Activated T-cell treated with anti-CD3 and anti-CD28 coated beads for 48 hours (primary cell): Measurements from ENCODE around the gene C19orf44.
"Not testable (repeated sequence)": the region's sequence is repeated elsewhere in the genome, so short reads cannot be mapped to it uniquely, and the experiment has no call there.

ENCODE experiments used
- DNase-seq: peaks from one replicate; pipeline ENCODE4 v3.0.0-alpha.2; 2020; ENCODE audit warnings: low read depth

C19orf44 gene

GRCh38 chr19:16467581-16467980 lies 28.6 kb upstream of the C19orf44 start:
- no peak for DNase-seq

- no peak for DNase-seq
Measured at GRCh38 chr19:16470541-16470910, 25.7 kb upstream of the C19orf44 start.

GRCh38 chr19:16470911-16471811 lies 25.0 kb upstream of the C19orf44 start:
- no peak for DNase-seq

- DNase-seq: not testable (repeated sequence)
Measured at GRCh38 chr19:16472559-16472899, 23.7 kb upstream of the C19orf44 start.

GRCh38 chr19:16472992-16473391 lies 23.2 kb upstream of the C19orf44 start:
- DNase-seq: no peak

- DNase-seq: no peak
Measured at GRCh38 chr19:16473875-16474392, 22.3 kb upstream of the C19orf44 start.

GRCh38 chr19:16476401-16476800 lies 19.8 kb upstream of the C19orf44 start:
- no peak for DNase-seq

GRCh38 chr19:16477311-16477710 lies 18.9 kb upstream of the C19orf44 start:
- DNase-seq: no peak

GRCh38 chr19:16482745-16483144 lies 13.4 kb upstream of the C19orf44 start:
- no peak for DNase-seq

- DNase-seq: not testable (repeated sequence)
Measured at GRCh38 chr19:16486476-16486875, 9.7 kb upstream of the C19orf44 start.

- no peak for DNase-seq
Measured at GRCh38 chr19:16496613-16496983, 404 bp downstream of the C19orf44 start.

- DNase-seq: no peak
Measured at GRCh38 chr19:16497042-16497441, 848 bp downstream of the C19orf44 start.

- no peak for DNase-seq
Measured at GRCh38 chr19:16497837-16498236, 1.6 kb downstream of the C19orf44 start.

- no peak for DNase-seq
Measured at GRCh38 chr19:16504271-16504670, 8.1 kb downstream of the C19orf44 start.

- DNase-seq: not testable (repeated sequence)
Measured at GRCh38 chr19:16506161-16506560, 10.0 kb downstream of the C19orf44 start.

GRCh38 chr19:16506961-16507360 lies 10.8 kb downstream of the C19orf44 start:
- no peak for DNase-seq

- DNase-seq: no peak
Measured at GRCh38 chr19:16508546-16508945, 12.4 kb downstream of the C19orf44 start.

- no peak for DNase-seq
Measured at GRCh38 chr19:16509141-16510061, 13.2 kb downstream of the C19orf44 start.

GRCh38 chr19:16512611-16513010 lies 16.4 kb downstream of the C19orf44 start:
- not testable (repeated sequence) for DNase-seq

GRCh38 chr19:16514383-16515019 lies 18.3 kb downstream of the C19orf44 start:
- no peak for DNase-seq

- DNase-seq: no peak
Measured at GRCh38 chr19:16516381-16516780, 20.2 kb downstream of the C19orf44 start.

- DNase-seq: no peak
Measured at GRCh38 chr19:16516923-16517610, 20.9 kb downstream of the C19orf44 start.
